OCI-LY1 (cell line): ENCODE measurements around the gene ARMC9.

Experiments used
- H2AFZ ChIP-seq: fragments of 200-600 bp; sonication (generic), shearing (Covaris generic); 2 replicates; pipeline ENCODE4 v1.6.0; 2014; ENCODE audit warnings: antibody characterized with exemption, mild to moderate bottlenecking, low read length
- H3F3A ChIP-seq: fragments of 200-600 bp; sonication (generic), shearing (Covaris generic); 2 replicates; pipeline ENCODE4 v1.6.0; 2014; ENCODE audit warnings: mild to moderate bottlenecking, antibody characterized with exemption, low read length, moderate library complexity; ENCODE audit not compliant: insufficient read depth
- H3K27ac ChIP-seq: fragments of 200-600 bp; sonication (generic); 2 replicates; pipeline ENCODE4 v1.5.1; 2014; ENCODE audit warnings: low read length, mixed run types, mild to moderate bottlenecking, low read depth; ENCODE audit not compliant: poor library complexity, severe bottlenecking
- H3K27me3 ChIP-seq: fragments of 200-600 bp; sonication (generic); 2 replicates; pipeline ENCODE4 v1.6.0; 2014; ENCODE audit warnings: antibody characterized with exemption, mild to moderate bottlenecking, low read length, moderate library complexity; ENCODE audit not compliant: insufficient read depth
- H3K36me3 ChIP-seq: fragments of 200-600 bp; sonication (generic); 2 replicates; pipeline ENCODE4 v1.6.1; 2014; ENCODE audit warnings: mild to moderate bottlenecking, antibody characterized with exemption, low read length, moderate library complexity, mixed read lengths; ENCODE audit not compliant: insufficient read depth
- H3K4me1 ChIP-seq: fragments of 200-600 bp; sonication (generic); 2 replicates; pipeline ENCODE4 v1.5.1; 2014; ENCODE audit warnings: mild to moderate bottlenecking, low read length, moderate library complexity; ENCODE audit not compliant: insufficient read depth, severe bottlenecking
- H3K4me2 ChIP-seq: fragments of 200-600 bp; sonication (generic), shearing (Covaris generic); 2 replicates; pipeline ENCODE4 v1.6.1; 2014; ENCODE audit warnings: low read length
- H3K4me3 ChIP-seq: fragments of 200-600 bp; sonication (generic); 2 replicates; pipeline ENCODE4 v1.5.1; 2014; ENCODE audit warnings: low read length, low read depth, mild to moderate bottlenecking, mixed read lengths; ENCODE audit not compliant: poor library complexity, severe bottlenecking
- H3K79me2 ChIP-seq: fragments of 200-600 bp; shearing (Covaris generic); 2 replicates; pipeline ENCODE4 v1.6.1; 2016; ENCODE audit warnings: mixed run types, low read length, mixed read lengths; ENCODE audit not compliant: insufficient read depth
- H3K9ac ChIP-seq: fragments of 200-600 bp; sonication (generic), shearing (Covaris generic); 2 replicates; pipeline ENCODE4 v1.6.1; 2014; ENCODE audit warnings: mild to moderate bottlenecking, low read length, mixed read lengths
- H3K9me2 ChIP-seq: fragments of 200-600 bp; sonication (generic), shearing (Covaris generic); 2 replicates; pipeline ENCODE4 v1.6.1; 2014; ENCODE audit warnings: low read depth, mild to moderate bottlenecking, low read length, mixed read lengths
- H3K9me3 ChIP-seq: fragments of 200-600 bp; shearing (Covaris generic); 2 replicates; pipeline ENCODE4 v1.6.1; 2014; ENCODE audit warnings: low read length, mixed read lengths
- H4K20me1 ChIP-seq: fragments of 200-600 bp; sonication (generic), shearing (Covaris generic); 2 replicates; pipeline ENCODE4 v1.6.0; 2016; ENCODE audit warnings: mild to moderate bottlenecking, low read length; ENCODE audit not compliant: insufficient read depth
- EZH2 ChIP-seq: fragments of 200-600 bp; sonication (generic), shearing (Covaris generic); IDR thresholded peaks from 2 replicates; pipeline ENCODE4 v1.8.0; 2017; ENCODE audit warnings: borderline replicate concordance, mixed run types, mild to moderate bottlenecking, antibody characterized with exemption, low read length, moderate library complexity, mixed read lengths
- TF ChIP-seq, protein P1 (sequence below): fragments of 200-600 bp; sonication (generic), shearing (Covaris generic); IDR thresholded peaks from 2 replicates; pipeline ENCODE4 v1.5.1; 2017; ENCODE audit warnings: mild to moderate bottlenecking, antibody characterized with exemption, low read length, moderate library complexity, mixed read lengths

Gene ARMC9

DNA sequence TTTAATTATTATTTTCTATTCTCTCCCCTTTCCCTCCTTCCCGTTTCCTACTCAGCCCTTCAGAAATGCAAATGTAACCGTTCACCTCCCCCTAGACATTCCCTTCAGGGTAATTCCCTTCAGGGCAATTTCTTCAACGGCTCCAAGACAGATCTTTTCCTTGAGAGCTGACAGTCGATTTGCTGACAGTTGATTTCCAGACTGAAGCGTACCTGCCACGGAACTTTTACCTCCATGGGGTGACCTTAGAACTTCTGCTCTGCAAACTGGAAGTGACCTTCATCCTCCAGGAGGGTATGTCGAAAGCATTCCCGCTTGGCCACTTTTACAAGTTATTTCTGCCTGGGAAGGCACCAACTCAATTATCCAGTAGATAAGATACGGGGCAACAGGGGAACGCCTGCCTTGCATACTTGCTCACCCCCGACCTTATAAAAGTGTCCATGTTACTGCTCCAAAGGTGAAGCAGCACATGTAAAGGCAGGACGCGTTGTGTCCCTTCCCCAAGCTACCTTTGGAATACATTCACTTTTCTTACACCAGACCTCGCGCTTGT lies 215.6 kb downstream of the ARMC9 start:
- Histone ChIP-seq H3K4me1 (peaks cover 5% of the 10 kb centered on the region), H3K27me3 (no peaks in the 10 kb centered on the region; the same call in 1 of the 2 replicates), H3K27ac (no peak overlapping the region), H3K9me3 (peaks cover 15% of the 10 kb centered on the region), H3K9me2 (no peaks in the 10 kb centered on the region), H3K4me2 (no peak overlapping the region), H2AFZ (no peak overlapping the region), H3K4me3 (no peak overlapping the region), H3K36me3 (peaks cover 13% of the 10 kb centered on the region; the same call in 1 of the 2 replicates), H3K79me2 (no peaks in the 10 kb centered on the region), H3K9ac (no peak overlapping the region), H3F3A (no peaks in the 10 kb centered on the region), H4K20me1 (no peaks in the 10 kb centered on the region)
- no peak for TF ChIP-seq EZH2
- TF ChIP-seq, protein P1, sequence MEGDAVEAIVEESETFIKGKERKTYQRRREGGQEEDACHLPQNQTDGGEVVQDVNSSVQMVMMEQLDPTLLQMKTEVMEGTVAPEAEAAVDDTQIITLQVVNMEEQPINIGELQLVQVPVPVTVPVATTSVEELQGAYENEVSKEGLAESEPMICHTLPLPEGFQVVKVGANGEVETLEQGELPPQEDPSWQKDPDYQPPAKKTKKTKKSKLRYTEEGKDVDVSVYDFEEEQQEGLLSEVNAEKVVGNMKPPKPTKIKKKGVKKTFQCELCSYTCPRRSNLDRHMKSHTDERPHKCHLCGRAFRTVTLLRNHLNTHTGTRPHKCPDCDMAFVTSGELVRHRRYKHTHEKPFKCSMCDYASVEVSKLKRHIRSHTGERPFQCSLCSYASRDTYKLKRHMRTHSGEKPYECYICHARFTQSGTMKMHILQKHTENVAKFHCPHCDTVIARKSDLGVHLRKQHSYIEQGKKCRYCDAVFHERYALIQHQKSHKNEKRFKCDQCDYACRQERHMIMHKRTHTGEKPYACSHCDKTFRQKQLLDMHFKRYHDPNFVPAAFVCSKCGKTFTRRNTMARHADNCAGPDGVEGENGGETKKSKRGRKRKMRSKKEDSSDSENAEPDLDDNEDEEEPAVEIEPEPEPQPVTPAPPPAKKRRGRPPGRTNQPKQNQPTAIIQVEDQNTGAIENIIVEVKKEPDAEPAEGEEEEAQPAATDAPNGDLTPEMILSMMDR, result no peak

DNA sequence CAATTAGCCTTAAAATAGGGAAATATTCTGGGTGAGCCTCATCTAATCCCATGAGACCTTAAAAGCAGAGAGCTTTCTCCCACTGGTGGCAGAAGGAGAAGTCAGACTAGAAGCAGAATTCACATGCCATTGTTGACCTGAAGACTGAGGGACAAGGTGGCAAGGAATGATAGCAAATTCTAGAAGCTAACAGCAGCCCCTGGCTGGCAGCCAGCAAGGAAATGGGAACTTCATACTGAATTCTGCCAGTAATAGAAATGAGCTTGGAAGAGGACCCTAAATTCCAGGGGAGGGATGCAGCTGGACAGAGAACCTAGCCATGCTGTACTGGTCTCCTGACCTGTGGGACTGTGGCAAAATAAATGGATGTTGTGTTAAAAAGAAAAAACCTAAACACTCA lies 216.6 kb downstream of the ARMC9 start:
- no peaks in the 10 kb centered on the region for H3K79me2 ChIP-seq

DNA sequence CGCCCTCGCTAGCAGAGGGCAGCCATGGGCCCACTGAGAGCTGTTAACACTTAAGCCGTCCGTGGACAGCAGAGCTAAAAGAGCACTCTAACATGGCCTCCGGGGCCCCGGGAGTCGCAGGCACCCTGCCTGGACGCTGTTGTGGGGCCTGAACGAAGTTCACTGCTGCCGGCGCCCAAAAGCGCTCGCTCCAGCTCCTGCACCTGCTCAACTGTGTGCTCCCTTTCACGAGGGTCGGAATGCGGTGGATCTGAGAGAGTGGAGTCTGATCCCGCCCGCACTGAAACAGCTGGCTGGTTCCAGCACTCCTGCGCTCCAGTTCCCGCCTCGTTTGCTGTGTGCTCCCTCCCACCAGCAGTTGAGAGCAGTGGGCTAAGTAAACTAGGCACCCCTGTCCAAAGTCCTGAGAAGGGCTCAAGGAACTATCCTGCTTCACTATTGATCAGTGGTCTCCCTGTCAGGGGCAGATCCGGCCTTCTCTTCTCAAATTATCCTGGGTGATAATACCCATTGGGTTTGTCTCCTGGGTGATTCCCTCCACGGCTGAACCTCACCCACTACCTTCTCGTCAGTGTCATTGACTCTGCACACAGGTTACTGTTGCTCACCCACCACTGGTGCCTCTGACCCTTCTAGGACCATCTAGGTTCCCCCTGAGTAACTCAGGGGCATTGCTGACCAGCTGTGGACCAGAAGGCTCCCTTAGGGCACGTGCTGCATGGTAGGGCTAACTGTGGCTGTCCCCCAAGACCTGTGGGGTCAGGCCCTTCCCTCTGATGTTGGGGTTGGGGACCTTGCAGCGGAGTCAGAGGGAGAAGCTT lies 220.6 kb downstream of the ARMC9 start:
- H3K4me3 ChIP-seq, result no peak overlapping the region
- H3K79me2 ChIP-seq, result no peaks in the 10 kb centered on the region
- no peak overlapping the region for H2AFZ ChIP-seq
- H3K4me2 ChIP-seq, result no peak overlapping the region
- no peak for TF ChIP-seq EZH2
- TF ChIP-seq, protein P1, result no peak
- no peak overlapping the region for H3K9ac ChIP-seq
- no peaks in the 10 kb centered on the region for H4K20me1 ChIP-seq
- no peaks in the 10 kb centered on the region for H3K9me3 ChIP-seq
- no peaks in the 10 kb centered on the region for H3K27me3 ChIP-seq
- H3F3A ChIP-seq, result no peaks in the 10 kb centered on the region
- no peaks in the 10 kb centered on the region for H3K36me3 ChIP-seq
- no peaks in the 10 kb centered on the region for H3K9me2 ChIP-seq
- no peak overlapping the region for H3K27ac ChIP-seq
- H3K4me1 ChIP-seq, result no peaks in the 10 kb centered on the region

More for the DNA sequence above, 216.6 kb downstream of the ARMC9 start:
- TF ChIP-seq, protein P1, result no peak
- TF ChIP-seq EZH2, result no peak
- Histone ChIP-seq H3K4me1 (peaks cover 5% of the 10 kb centered on the region), H2AFZ (no peak overlapping the region), H3K9me2 (no peaks in the 10 kb centered on the region), H3K9me3 (peaks cover 13% of the 10 kb centered on the region), H3K27ac (no peak overlapping the region), H3K27me3 (no peaks in the 10 kb centered on the region; the same call in 1 of the 2 replicates), H4K20me1 (no peaks in the 10 kb centered on the region), H3F3A (no peaks in the 10 kb centered on the region), H3K36me3 (peaks cover 13% of the 10 kb centered on the region; the same call in 1 of the 2 replicates), H3K4me3 (no peak overlapping the region), H3K4me2 (no peak overlapping the region), H3K9ac (no peak overlapping the region)
